Astrocyte (in vitro differentiated cells and primary cell): Measurements from ENCODE around the gene C1orf105. TPM values are rescaled to one million over a fixed set of nuclear protein-coding genes. Genes with fewer than 3 reads are reported as not detected.

ENCODE experiments used
- DNase-seq: peaks from one replicate; pipeline ENCODE4 v3.0.0-alpha.2; 2010; ENCODE audit warnings: low read depth
- FAIRE-seq: peaks from 2 replicates; lab custom pipeline; 2011; peaks lifted over from hg19 to GRCh38; lab: Jason Lieb, UNC
- H2AFZ ChIP-seq: 2 replicates; pipeline ENCODE4 v1.6.0; 2012; ENCODE audit warnings: low read depth, low read length, inconsistent platforms
- H3K27ac ChIP-seq: 2 replicates; pipeline ENCODE4 v1.5.1; 2011; ENCODE audit warnings: low read depth, low read length, inconsistent platforms
- H3K27me3 ChIP-seq: 2 replicates; pipeline ENCODE4 v1.6.0; 2011; ENCODE audit warnings: low read length, inconsistent platforms; ENCODE audit not compliant: insufficient read depth
- H3K36me3 ChIP-seq: 2 replicates; pipeline ENCODE4 v1.5.1; 2011; ENCODE audit warnings: low read length, inconsistent platforms; ENCODE audit not compliant: insufficient read depth
- H3K4me1 ChIP-seq: 2 replicates; pipeline ENCODE4 v1.5.1; 2011; ENCODE audit warnings: low read length, inconsistent platforms; ENCODE audit not compliant: insufficient read depth
- H3K4me2 ChIP-seq: 2 replicates; pipeline ENCODE4 v1.6.0; 2012; ENCODE audit warnings: low read length, inconsistent platforms
- H3K4me3 ChIP-seq: 2 replicates; pipeline ENCODE4 v1.5.1; 2011; ENCODE audit warnings: low read depth, mild to moderate bottlenecking, low read length, inconsistent platforms; ENCODE audit not compliant: insufficient read depth
- H3K79me2 ChIP-seq: 2 replicates; pipeline ENCODE4 v1.6.0; 2012; ENCODE audit warnings: mild to moderate bottlenecking, low read length, inconsistent platforms; ENCODE audit not compliant: insufficient read depth
- H3K9ac ChIP-seq: 2 replicates; pipeline ENCODE4 v1.6.0; 2012; ENCODE audit warnings: mild to moderate bottlenecking, low read length, inconsistent platforms
- H3K9me3 ChIP-seq: 2 replicates; pipeline ENCODE4 v1.5.1; 2012; ENCODE audit warnings: low read depth, mild to moderate bottlenecking, low read length, inconsistent platforms; ENCODE audit not compliant: insufficient read depth
- H4K20me1 ChIP-seq: 2 replicates; pipeline ENCODE4 v1.6.0; 2012; ENCODE audit warnings: low read length, inconsistent platforms; ENCODE audit not compliant: insufficient read depth
- H3K27ac Mint-ChIP-seq: one replicate; pipeline ENCODE4 v1.8.0; 2021; ENCODE audit warnings: mild to moderate bottlenecking, mixed read lengths; ENCODE audit not compliant: unreplicated experiment
- H3K27me3 Mint-ChIP-seq: one replicate; pipeline ENCODE4 v1.8.0; 2021; ENCODE audit warnings: low read depth, mixed read lengths; ENCODE audit not compliant: unreplicated experiment
- H3K36me3 Mint-ChIP-seq: one replicate; pipeline ENCODE4 v1.8.0; 2021; ENCODE audit warnings: low read depth, mixed read lengths; ENCODE audit not compliant: unreplicated experiment
- H3K4me1 Mint-ChIP-seq: one replicate; pipeline ENCODE4 v1.8.0; 2021; ENCODE audit warnings: low read depth, mixed read lengths; ENCODE audit not compliant: unreplicated experiment
- H3K4me3 Mint-ChIP-seq: one replicate; pipeline ENCODE4 v1.8.0; 2021; ENCODE audit warnings: mild to moderate bottlenecking, moderate library complexity, mixed read lengths; ENCODE audit not compliant: unreplicated experiment
- H3K9me3 Mint-ChIP-seq: one replicate; pipeline ENCODE4 v1.8.0; 2021; ENCODE audit warnings: mild to moderate bottlenecking, mixed read lengths; ENCODE audit not compliant: unreplicated experiment
- CTCF ChIP-seq: IDR thresholded peaks from 2 replicates; pipeline ENCODE4 v1.5.1; 2011; ENCODE audit warnings: low read depth, mild to moderate bottlenecking, inconsistent platforms, low read length, moderate library complexity; ENCODE audit not compliant: insufficient read depth
- EZH2 ChIP-seq: IDR thresholded peaks from 2 replicates; pipeline ENCODE4 v1.6.1; 2012; ENCODE audit warnings: mild to moderate bottlenecking, low read length, inconsistent platforms; ENCODE audit not compliant: insufficient read depth
- total RNA-seq: library from RNA; stranded (reverse); gene quantifications from 2 replicates; pipeline ENCODE4 v1.2.1, GENCODE V29; 2021

Gene C1orf105
- total RNA-seq, 1 donor from 2014 or later = not detected

- no peaks in the 10 kb centered on the region for H4K20me1 ChIP-seq
- H3K4me2 ChIP-seq = no peak overlapping the region
- DNase-seq = no peak
- Mint-ChIP-seq H3K4me1 (peaks cover 48% of the 10 kb centered on the region), H3K27me3 (no peaks in the 10 kb centered on the region), H3K36me3 (peaks cover 10% of the 10 kb centered on the region), H3K4me3 (no peak overlapping the region), H3K9me3 (no peaks in the 10 kb centered on the region), H3K27ac (peak overlapping the region; percentile 29)
- no peak overlapping the region for H3K27ac ChIP-seq
- peaks cover 26% of the 10 kb centered on the region for H3K4me1 ChIP-seq
- no peak for FAIRE-seq
- TF ChIP-seq CTCF = no peak
- no peak for TF ChIP-seq EZH2
- no peak overlapping the region for H2AFZ ChIP-seq
- H3K4me3 ChIP-seq = no peak overlapping the region
- H3K79me2 ChIP-seq = no peaks in the 10 kb centered on the region
- no peaks in the 10 kb centered on the region for H3K9me3 ChIP-seq
- H3K27me3 ChIP-seq = no peaks in the 10 kb centered on the region
- H3K9ac ChIP-seq = no peak overlapping the region
- no peaks in the 10 kb centered on the region for H3K36me3 ChIP-seq
These were observed 35.8 kb upstream of the C1orf105 start for GRCh38 chr1:172384656-172385055.

- Histone ChIP-seq H2AFZ (no peak overlapping the region), H3K4me3 (no peak overlapping the region), H3K4me1 (peaks cover 20% of the 10 kb centered on the region), H3K36me3 (no peaks in the 10 kb centered on the region), H3K27me3 (no peaks in the 10 kb centered on the region), H3K27ac (no peak overlapping the region), H3K9me3 (no peaks in the 10 kb centered on the region), H4K20me1 (no peaks in the 10 kb centered on the region), H3K4me2 (no peak overlapping the region), H3K79me2 (no peaks in the 10 kb centered on the region), H3K9ac (no peak overlapping the region)
- no peak overlapping the region for H3K4me3 Mint-ChIP-seq
- no peak for FAIRE-seq
- H3K4me1 Mint-ChIP-seq = peaks cover 50% of the 10 kb centered on the region
- H3K27ac Mint-ChIP-seq = no peak overlapping the region
- no peak for DNase-seq
- no peaks in the 10 kb centered on the region for H3K9me3 Mint-ChIP-seq
- TF ChIP-seq CTCF = no peak
- no peak for TF ChIP-seq EZH2
- H3K27me3 Mint-ChIP-seq = no peaks in the 10 kb centered on the region
- peaks cover 10% of the 10 kb centered on the region for H3K36me3 Mint-ChIP-seq
These were observed 34.4 kb upstream of the C1orf105 start for GRCh38 chr1:172386046-172386445.

GRCh38 chr1:172388490-172388889 lies 32.0 kb upstream of the C1orf105 start:
- no peak overlapping the region for H2AFZ ChIP-seq
- H3K9me3 Mint-ChIP-seq = no peaks in the 10 kb centered on the region

More at GRCh38 chr1:172388490-172388889, 32.0 kb upstream of the C1orf105 start:
- no peaks in the 10 kb centered on the region for H3K27me3 Mint-ChIP-seq
- Histone ChIP-seq H4K20me1 (no peaks in the 10 kb centered on the region), H3K9ac (no peak overlapping the region), H3K27me3 (no peaks in the 10 kb centered on the region), H3K79me2 (no peaks in the 10 kb centered on the region), H3K4me1 (peaks cover 9% of the 10 kb centered on the region), H3K36me3 (no peaks in the 10 kb centered on the region), H3K9me3 (no peaks in the 10 kb centered on the region), H3K4me3 (no peak overlapping the region), H3K4me2 (no peak overlapping the region), H3K27ac (no peak overlapping the region)
- peaks cover 10% of the 10 kb centered on the region for H3K36me3 Mint-ChIP-seq
- H3K27ac Mint-ChIP-seq = no peak overlapping the region
- no peak for DNase-seq
- no peak overlapping the region for H3K4me3 Mint-ChIP-seq
- no peak for TF ChIP-seq CTCF
- H3K4me1 Mint-ChIP-seq = peaks cover 36% of the 10 kb centered on the region
- no peak for FAIRE-seq
